T-helper 1 cell (primary cell): ENCODE results near the gene GTF3C1.
"Not testable (repeated sequence)": the region's sequence is repeated elsewhere in the genome, so short reads cannot be mapped to it uniquely, and the experiment has no call there.

Experiments used
- DNase-seq, 5 donors: peaks; one replicate each; pipeline ENCODE4 v3.0.0-alpha.2; 2012 to 2020

GTF3C1 gene

DNA sequence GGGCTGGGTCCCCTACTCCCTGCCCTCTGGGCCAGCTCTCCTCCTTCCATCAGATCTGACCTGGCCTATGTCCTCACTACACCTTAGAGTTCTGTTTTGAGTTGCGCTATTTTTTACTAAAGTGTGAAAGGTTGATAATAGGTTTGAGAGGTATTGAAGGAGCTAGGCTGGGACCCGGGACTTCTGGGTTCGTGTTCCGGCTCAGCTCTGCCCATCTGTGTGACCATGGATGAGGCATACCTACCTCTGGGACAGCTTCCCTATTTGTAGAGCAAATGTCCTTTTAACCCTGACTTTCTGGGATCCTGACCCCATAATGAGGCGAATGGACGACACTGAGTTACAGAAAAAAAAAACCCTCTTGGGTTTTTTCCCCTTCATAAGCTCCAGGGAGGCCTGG lies 111.8 kb downstream of the GTF3C1 start:
- DNase-seq, result no peak

DNA sequence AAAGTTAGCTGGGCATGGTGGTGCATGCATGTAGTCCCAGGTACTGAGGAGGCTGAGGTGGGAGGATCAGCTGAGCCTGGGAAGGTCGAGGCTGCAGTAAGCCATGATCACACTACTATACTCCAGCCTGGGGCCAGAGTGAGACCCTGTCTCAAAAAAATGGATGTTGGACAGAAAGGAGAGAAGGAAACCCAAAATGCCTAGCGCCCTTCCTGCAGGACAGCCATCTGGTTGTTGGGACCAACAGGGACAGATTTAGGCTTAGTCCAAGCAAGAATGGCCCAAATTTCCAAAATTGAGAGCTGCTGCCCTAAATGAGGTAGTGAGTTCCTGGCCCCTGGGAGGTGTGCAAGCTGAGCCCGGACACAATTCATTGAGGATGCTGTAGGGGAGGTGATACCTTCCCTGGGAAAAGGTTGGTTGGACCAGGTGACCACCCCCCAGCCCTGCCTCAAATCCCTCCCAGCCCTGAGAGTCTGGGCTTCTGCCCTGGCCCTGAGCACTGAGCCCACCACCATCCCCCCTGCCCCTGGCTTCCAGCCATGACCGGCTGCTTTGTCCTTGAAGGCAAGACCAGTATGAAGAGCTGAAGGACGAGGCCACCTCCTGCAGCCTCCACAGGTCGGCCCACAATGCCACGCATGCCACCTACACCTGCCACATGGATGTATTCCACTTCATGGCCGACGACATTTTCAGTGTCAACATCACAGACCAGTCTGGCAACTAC lies 112.6 kb downstream of the GTF3C1 start:
- DNase-seq, result no peak

DNA sequence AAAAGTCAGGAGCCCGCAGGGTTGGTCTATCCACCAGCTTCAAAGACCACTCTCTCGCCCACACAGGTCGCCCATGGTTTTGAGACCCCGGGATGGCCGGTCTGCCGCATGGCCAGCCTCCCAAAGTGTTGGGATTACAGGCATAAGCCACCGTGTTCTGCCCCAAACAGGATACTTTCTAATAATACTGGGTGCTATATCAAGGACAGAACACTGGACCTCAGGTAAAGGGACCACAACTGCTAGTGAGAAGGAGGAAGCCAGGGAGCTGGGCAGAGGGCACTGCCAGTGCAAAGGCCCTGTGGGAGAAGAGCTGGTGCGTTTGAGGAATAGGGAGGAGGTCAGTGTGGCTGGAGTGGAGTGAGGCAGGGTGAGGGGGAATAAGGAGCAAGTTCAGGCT lies 113.6 kb downstream of the GTF3C1 start:
- no peak for DNase-seq

DNA sequence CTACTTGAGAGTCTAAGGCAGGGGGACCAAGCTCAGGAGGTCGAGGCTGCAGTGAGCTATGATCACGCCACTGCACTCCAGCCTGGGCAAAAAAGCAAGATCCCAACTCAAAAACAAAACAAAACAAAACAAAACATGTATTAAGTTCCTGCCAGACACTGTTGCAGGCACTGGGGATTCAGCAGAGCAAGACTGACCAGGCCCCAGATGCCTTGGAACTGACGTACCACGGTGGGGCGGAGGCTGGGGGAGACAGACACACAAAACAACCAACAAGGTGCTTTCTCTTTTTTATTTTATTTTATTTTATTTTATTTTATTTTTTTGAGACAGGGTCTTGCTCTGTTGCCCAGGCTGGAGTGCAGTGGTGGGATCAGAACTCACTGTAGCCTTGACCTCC lies 114.6 kb downstream of the GTF3C1 start:
- DNase-seq, result not testable (repeated sequence)

DNA sequence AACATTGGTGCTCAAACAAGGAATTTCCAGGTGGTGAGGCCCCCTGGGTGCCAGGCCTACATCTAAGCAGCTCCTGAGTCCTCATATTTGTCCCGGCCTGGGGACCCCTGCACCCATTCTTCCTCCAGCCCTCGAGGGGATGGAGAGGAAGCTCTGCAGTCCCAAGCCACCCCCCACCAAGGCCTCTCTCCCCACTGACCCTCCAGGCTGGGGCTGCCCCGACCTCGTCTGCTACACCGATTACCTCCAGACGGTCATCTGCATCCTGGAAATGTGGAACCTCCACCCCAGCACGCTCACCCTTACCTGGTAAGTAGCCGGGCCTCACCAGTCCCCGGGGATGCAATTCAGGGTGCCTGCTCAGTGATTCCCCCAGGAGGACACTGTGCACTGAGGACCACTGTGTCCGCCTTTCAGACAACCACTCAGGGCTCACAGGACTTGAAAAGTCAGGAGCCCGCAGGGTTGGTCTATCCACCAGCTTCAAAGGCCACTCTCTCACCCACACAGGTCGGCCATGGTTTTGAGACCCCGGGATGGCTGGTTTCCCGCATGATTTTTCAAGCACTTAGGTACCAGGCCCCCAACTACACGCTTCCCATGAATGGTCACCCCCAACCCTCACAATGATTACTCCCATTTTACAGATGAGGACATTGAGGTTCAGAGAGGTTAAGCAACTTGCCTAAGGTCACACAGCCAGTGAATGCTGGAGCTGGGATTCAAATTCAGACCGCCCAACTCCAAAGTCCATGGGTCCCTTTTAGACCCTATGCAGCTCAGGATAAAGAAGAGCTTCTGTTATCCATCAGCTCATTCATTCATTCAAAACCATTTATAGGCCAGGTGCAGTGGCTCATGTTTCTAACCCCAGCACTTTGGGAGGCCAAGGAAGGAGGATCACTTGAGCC lies 115.3 kb downstream of the GTF3C1 start:
- no peak for DNase-seq

DNA sequence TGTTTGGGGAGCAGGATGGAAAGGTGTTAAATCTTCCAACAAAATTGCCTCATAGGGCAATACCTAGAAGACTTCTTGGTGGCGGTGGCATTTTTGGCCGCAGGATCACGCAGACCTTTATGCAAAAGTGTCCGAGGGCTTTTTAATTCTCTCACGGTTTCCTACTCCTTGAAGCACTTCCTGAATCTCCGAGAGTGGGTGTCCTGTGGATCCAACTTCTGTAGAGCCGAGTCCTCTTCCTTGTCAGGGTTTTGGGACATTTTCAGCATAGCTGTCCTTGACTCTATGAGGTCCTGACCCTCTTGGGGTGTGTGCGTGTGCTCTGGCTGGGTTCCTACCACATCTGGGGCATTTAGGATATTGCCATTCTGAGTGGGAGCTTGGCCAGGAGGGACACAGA lies 116.1 kb downstream of the GTF3C1 start:
- no peak for DNase-seq

DNA sequence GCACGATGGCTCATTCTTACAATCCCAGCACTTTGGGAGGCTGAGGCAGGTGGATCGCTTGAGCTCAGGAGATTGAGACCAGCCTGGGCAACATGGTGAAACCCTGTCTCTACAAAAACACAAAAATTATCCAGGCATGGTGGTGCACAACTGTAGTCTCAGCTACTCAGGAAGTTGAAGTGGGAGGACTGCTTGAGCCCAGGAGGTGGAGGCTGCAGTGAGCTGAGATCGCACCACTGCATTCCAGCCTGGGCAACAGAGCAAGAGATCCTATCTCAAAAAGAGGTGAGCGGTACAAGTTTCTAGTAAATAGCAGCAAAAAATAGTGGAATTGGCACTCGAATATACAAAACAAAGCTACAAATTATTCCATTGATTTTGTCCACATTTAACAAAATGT lies 116.5 kb downstream of the GTF3C1 start:
- DNase-seq, result not testable (repeated sequence)

DNA sequence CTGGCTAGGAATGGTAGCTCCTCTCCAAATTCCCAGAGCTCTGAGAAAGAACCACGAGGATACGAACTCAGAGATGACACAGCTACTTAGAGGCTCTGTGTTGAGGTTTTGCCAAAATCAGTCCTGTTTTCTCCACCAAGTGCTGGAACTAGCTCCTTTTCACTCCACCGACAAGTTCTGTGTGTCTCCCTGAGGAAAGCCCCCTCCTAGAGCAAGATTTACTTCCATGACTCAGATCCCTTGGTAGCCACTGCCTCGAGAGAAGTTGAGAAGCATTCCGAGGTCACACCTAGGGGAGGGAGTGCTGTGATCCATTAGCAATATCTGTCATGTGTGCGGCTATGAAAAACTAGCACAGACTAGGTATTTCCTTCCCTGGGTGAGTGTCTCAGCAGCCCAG lies 117.2 kb downstream of the GTF3C1 start:
- DNase-seq, result no peak

DNA sequence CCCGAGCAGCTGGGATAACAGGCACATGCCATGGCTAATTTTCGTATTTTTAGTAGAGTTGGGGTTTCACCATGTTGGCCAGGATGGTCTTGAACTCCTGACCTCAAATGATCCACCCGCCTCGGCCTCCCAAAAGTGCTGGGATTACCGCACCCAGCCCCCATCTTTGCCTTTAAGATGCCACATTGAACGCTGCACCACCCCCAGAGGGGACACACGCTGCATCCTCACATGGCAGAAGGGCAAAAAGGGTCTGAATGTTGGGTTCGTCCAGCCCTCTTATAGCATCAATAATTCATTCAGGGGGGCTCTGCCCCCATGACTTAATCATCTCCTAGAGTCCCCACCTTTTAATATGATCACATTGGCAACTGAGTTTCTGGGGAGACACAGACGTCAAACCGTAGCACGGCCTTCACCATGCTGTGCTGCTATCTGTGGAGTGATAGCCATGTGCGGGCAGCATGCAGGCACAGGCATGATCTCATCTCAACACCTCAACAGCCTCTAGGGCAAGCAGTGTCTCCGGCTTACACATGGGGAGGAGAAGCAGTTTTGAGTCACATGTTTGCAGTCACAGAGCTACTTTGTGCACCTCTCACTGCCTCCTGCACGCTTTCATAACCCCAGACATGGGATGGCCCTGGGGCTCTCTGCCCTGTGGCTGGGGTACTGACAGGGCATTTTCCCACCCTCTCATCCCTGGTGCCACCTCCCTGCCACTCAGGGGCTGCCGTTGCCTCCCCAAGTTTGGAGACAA lies 117.8 kb downstream of the GTF3C1 start:
- no peak for DNase-seq

DNA sequence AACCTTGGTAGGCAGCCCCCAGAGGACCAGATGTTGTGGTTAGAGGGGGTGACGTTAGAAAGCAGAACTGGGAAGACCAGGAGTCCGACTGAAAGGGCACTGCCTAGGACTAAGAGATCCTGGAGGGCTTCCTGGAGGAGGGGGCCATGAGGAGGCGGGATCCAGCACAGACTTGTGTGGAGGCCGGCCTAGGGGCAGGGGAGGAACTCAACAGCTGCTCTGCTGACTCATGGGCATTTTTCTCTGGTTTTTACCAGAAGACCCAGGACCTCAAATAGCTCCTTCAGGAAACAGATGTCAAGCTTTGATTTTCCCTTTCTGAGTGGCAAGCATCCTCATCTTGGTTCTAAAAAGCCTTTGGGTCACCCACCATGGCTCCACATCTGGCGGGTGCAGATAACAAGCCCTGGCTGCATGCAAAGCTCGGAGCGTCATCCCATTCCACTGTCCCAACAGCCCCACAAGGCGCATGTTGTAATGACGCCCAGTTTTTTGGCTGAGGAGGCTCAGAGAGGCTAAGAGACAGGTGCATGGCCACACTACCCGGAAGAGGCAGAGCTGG lies 118.7 kb downstream of the GTF3C1 start:
- no peak for DNase-seq

DNA sequence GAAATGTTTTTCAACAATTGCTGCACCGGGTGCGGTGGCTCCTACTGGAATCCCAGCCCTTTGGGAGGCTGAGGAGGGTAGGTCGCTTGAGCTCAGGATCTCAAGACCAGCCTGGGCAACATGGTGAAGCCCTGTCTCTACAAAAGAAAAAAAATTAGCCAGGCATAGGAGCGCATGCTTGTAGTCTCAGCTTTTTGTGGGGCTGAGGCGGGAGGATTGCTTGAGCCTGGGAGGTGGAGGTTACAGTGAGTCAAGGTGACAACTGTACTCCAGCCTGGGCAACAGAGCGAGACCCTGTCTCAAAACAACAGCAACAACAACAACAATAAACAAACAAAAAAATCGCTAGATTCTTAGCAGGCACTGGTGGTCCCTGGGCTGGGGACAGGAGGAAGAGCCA lies 119.2 kb downstream of the GTF3C1 start:
- no peak for DNase-seq

DNA sequence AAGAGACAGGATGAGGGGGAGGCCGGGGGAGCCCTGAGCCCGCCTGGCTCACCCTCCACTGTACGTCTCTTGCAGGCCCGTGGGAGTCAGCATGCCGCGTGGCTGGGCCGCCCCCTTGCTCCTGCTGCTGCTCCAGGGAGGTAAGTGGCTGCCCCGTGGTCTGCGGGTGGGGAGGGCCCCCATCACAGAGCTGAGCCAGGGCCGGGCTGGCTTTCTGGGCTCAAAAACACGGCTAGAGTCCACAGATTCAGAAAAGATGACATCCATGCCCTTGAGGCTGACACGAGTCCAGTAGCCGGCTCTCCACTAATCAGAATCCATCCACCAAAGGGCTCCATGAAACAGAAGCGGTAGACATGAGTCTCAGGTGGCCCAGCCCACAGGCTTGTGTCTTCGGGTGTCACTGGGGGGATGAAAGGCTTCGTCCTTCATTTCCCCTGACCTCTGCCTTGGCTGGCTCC lies 119.7 kb downstream of the GTF3C1 start:
- DNase-seq, result no peak

DNA sequence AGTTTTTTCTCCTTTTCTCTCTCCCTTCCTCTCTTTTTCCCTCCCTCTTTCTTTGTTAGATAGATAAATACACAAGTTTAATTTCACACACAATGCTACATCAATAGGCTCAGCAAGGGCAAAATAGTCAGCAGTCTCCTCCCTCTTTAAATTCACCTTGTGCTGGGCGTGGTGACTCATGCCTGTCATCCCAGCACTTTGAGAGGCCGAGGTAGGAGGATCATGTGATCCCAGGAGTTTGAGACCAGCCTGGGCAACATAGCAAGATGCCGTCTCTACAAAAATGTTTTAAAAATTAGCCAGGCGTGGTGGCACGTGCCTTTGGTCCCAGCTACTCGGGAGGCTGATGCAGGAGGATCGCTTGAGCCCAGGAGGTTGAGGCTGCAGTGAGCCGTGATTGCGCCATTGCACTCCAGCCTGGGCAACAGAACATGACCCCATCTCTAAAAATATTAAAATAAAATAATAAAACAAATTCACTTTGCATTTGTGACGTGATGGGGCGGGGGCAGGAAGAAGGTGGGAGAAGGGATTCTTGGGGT lies 120.3 kb downstream of the GTF3C1 start:
- DNase-seq, result no peak

DNA sequence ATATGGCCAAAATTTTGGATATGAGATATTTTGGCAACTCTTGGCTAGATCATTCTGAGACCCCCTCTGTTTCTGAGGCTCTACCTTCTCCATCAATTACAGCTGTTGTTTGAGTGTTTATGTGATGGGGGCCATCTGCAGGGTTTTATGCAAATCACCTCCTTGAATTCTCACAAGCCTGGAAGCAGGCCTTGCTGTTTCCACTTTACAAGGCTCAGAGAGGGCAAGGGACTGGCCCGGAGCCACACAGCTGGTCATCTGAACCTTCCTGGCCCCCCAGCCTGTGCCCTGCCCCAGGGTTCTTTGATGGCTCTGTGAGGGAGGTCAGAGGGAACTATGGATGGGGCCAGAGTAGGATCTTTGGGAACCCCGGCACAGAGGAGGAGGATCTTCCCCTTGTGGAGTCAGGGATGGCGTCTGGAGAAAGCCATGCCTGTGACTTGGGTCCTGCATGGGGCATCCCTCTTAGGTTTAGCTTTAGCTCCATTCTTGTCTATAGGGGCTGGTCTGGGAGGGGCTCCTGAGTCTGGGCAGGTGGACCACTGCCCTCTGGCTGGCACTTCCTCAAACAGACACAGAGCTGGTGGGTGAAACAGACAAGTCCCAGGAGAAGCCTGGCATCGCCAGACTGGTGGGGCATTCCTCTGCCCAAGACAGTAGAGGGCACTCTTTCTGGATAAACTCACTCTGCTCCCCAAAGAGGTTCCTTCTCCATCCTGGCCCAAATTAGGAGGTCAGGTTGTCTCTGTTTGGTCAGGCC lies 121.5 kb downstream of the GTF3C1 start:
- DNase-seq, result no peak

DNA sequence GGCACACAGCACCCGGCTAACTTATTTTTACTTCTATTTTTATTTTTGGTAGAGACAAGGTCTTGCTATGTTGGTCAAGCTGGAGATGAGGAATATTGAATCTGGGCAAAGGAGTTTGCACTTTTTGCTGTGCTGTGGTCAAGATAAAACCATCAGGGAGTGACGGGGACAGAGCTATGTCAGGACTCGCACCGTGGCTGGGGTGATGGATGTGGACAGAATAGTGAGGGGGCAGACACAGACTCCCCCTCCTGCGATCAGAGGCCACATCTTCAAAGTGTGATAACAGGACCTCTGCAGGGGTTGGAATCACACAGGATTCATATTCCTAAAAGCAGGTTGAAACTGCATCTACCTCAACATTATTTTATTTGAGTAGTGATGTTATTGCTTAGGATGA lies 122.2 kb downstream of the GTF3C1 start:
- DNase-seq, result no peak

DNA sequence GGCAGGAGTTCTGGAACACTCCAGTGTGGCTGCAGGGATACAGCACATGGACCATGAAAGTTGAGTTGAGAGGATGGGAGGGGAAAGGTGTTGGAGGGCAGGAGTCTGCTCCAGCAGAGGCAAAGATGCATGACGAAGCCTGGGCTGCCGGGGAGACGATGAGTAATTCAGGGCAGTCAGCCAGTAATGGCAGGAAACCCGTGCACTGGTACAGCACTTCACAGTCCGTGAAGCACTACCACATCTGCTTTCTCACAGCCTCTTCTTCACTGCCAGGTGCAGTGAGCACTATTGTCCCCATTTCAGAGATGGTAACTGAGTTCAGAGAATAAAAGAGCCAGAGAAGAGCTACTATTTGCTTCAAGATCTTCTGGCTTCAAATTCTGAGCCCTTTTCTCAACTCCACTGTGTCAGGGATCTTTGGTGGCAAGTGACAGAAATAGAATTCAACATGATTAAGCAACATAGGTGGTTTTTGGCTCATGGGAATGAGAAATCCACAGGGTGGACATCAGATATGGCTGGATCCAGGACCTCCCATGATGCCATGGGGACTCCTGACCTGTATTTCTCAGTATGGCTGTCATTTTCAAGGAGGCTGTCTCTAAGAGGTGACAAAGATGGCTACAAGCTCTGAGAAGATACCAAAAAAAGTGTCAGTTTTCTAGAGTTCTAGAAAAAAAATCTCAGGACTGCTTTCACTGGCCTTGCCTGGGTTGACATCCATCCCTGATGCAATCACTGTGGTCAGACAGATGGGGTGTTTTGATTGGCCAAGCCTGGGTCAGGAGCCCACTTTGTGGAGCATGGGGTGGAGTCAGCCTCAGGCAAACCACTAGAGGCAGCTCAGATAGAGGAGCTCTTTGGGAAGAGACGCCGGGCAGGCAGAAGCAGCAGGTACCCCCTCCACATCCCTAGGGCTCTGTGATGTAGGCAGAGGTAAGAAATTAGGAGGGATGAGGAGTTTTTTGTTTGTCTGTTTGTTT lies 123.0 kb downstream of the GTF3C1 start:
- DNase-seq, result peak; percentile 28 to 87 (median 55)

DNA sequence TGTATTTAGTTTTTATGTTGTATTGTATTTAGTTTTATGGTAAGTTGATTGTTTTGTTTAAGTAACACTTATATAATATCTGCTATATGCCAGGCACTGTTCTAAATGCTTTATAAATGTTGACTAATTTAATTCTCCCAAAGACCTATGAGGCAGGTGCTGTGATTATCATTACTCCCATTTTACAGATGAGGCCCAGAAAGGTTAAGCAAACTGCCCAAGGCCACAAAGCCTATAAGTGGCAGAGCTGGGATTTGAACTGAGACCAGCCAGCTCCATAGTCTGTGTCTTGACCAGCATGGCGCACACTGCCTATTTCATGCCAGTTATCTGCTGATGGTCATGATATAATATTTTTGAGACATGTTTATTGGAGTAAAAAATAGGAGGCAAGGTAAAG lies 123.8 kb downstream of the GTF3C1 start:
- DNase-seq, result no peak

DNA sequence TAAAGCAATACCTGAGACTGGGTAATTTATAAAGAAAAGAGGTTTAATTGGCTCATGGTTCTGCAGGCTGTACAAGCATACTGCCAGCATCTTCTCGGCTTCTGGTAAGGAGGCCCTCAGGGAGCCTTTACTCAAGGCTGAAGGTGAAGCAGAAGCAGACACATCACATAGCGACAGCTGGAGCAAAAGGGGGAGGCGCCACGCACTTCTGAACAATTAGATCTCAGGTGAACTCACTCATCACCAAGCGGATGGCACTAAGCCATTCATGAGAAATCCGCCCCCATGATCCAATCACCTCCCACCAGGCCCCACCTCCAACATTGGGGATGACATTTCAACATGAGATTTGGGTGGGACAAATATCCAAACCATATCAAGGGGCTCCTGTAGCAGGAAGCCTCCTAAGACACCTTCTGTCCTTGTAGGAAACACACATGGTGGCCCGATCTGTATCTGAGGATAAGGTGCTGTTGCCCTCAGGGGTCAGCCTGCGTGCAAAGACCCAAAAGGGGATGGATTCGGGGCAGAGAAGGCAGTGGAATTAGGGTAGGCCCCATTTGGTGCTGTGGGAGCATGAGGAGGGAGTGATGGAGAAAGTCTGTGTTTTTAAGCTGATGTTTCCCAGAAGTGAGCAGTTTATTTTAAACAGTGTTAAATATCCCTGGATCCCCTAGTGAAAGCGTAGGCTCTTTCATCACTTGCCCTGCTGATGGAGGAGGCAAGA lies 124.8 kb downstream of the GTF3C1 start:
- DNase-seq, result no peak

DNA sequence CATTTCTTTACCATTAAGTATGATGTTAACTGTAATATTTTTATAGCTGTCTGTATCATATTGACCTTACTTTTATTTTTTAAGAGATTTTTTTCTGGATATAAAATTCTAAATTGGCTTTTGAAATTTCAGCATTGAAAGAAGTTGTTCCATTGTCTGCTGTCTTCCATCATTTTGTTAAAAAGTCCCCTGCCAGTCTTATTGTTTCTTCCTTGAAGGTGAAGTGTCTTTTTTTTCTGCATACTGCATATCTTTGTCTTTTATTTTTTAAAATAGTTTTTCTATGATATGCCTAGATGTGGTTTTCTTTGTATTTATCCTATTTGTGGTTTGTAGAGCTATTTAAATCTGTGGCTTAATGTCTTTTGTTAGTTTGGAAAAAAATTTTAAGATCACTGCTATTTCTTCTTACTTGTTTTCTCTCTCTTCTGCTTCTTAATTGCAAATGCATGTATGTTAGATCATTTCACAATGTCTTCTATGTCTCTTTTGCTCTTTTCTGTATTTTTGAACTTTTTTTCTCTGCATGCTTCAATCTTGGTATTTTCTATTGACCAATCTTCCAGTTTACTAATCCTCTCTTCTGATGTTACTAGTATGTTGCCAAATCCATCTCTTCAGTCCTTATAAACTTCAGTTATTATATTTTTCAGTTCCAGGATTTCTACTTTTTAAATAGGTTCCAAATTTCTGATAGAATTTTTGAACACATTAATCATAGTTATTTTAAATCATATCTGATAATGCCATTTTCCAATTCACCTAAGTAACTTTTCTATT lies 127.6 kb downstream of the GTF3C1 start:
- peak in 1 of 5 donors; percentile 15 for DNase-seq
